B cell (primary cell): Measurements from ENCODE around the gene UBE2Q1.

Experiments
- CTCF ChIP-seq: fragments of 200-600 bp; IDR thresholded peaks from one replicate; pipeline ENCODE4 v1.8.0; 2022; ENCODE audit warnings: antibody characterized with exemption, mild to moderate bottlenecking
- EZH2 ChIP-seq: IDR thresholded peaks from 2 replicates; pipeline ENCODE4 v1.6.1; 2012; ENCODE audit warnings: borderline replicate concordance, low read depth, mild to moderate bottlenecking, moderate library complexity, low read length; ENCODE audit not compliant: insufficient read depth, poor library complexity, severe bottlenecking

GRCh38 chr1:154581766-154582165, 23.3 kb upstream of the UBE2Q1 start:
- no peak for TF ChIP-seq CTCF
- no peak for TF ChIP-seq EZH2
